GM20431 (cell line): Measurements from ENCODE around the gene PPDPF.

Experiments
- in situ Hi-C: fragments of 300-500 bp; cut with MseI, MboI; formaldehyde crosslinking; loops from one replicate; pipeline ENCODE4 v1.15.0; 2020; ENCODE audit warnings: low sequenced_read_pairs; ENCODE audit not compliant: unreplicated experiment

The PPDPF gene

GRCh38 chr20:63487116-63487764 is 33.3 kb upstream of the PPDPF start:
- in situ Hi-C loops: no loop called here

- in situ Hi-C loops: no loop called here
Measured at GRCh38 chr20:63487781-63488241, 32.8 kb upstream of the PPDPF start.

GRCh38 chr20:63488315-63489251 is 32.0 kb upstream of the PPDPF start:
- in situ Hi-C loops: no loop called here

GRCh38 chr20:63490416-63490815 is 30.1 kb upstream of the PPDPF start:
- in situ Hi-C loops: no loop called here

GRCh38 chr20:63491078-63491477 is 29.5 kb upstream of the PPDPF start:
- in situ Hi-C loops: no loop called here

GRCh38 chr20:63491635-63492230 is 28.8 kb upstream of the PPDPF start:
- in situ Hi-C loops: no loop called here

- in situ Hi-C loops: no loop called here
Measured at GRCh38 chr20:63492518-63492917, 28.0 kb upstream of the PPDPF start.

- in situ Hi-C loops: no loop called here
Measured at GRCh38 chr20:63492982-63493381, 27.6 kb upstream of the PPDPF start.

GRCh38 chr20:63493563-63494020 is 27.0 kb upstream of the PPDPF start:
- in situ Hi-C loops: no loop called here

- in situ Hi-C loops: no loop called here
Measured at GRCh38 chr20:63494084-63494419, 26.5 kb upstream of the PPDPF start.

- in situ Hi-C loops: no loop called here
Measured at GRCh38 chr20:63494420-63495166, 26.0 kb upstream of the PPDPF start.

- in situ Hi-C loops: no loop called here
Measured at GRCh38 chr20:63495167-63495720, 25.3 kb upstream of the PPDPF start.

- in situ Hi-C loops: no loop called here
Measured at GRCh38 chr20:63495741-63496595, 24.6 kb upstream of the PPDPF start.

GRCh38 chr20:63496596-63497120 is 23.9 kb upstream of the PPDPF start:
- in situ Hi-C loops: no loop called here

- in situ Hi-C loops: no loop called here
Measured at GRCh38 chr20:63497138-63497945, 23.2 kb upstream of the PPDPF start.

- in situ Hi-C loops: no loop called here
Measured at GRCh38 chr20:63497946-63498935, 22.3 kb upstream of the PPDPF start.

- in situ Hi-C loops: no loop called here
Measured at GRCh38 chr20:63498960-63499337, 21.6 kb upstream of the PPDPF start, which contains the start of gene EEF1A2. Gene EEF1A2 (minus strand): TSS chr20:63499083. CDS start chr20:63497763, 1,320 bp downstream.
